ENCODE data around the gene DMXL2.

GRCh38 chr15:51483520-51483919 lies 139.1 kb downstream of the DMXL2 start:
- TF ChIP-seq POLR2AphosphoS5 (IDR thresholded peaks at IDR 0.05; ENCODE audit: low read depth, low read length) (no peak), REST (IDR thresholded peaks at IDR 0.05; ENCODE audit: insufficient read depth in 1 of 2, low read depth in 2 of 2, low read length in 2 of 2) (no peak), TAF1 (IDR thresholded peaks at IDR 0.05; ENCODE audit: borderline replicate concordance, insufficient read depth, low read length) (no peak), SIN3A (IDR thresholded peaks at IDR 0.05; ENCODE audit: borderline replicate concordance, insufficient read depth, low read length) (no peak)
